Activated B cell treated with CpG ODN at 0.5 μM for 24 hours (primary cell): Measurements from ENCODE around the gene HS6ST3. TPM values are rescaled to one million over a fixed set of nuclear protein-coding genes. Genes with fewer than 3 reads are reported as not detected.

ENCODE experiments used
- ATAC-seq: fragments of 200-7000 bp; cut with Tn5 transposase; one replicate; pipeline ENCODE4 v1.10.0; 2021; ENCODE audit warnings: low read depth, mild to moderate bottlenecking, moderate library complexity
- CTCF ChIA-PET: fragments of 350-600 bp; sonication (Branson Sonifier 250); formaldehyde crosslinking; loops from one replicate; lab custom pipeline; 2021; ENCODE audit warnings: antibody characterized with exemption; lab: Charles Lee
- POLR2A ChIA-PET: fragments of 350-600 bp; sonication (Branson Sonifier 250); formaldehyde crosslinking; loops from one replicate; lab custom pipeline; 2021; ENCODE audit warnings: antibody characterized with exemption; lab: Charles Lee
- DNase-seq: peaks from one replicate; pipeline ENCODE4 v3.0.0; 2022
- H3K27ac Mint-ChIP-seq: one replicate; pipeline ENCODE4 v1.8.0; 2020; ENCODE audit warnings: mixed read lengths
- H3K27me3 Mint-ChIP-seq: one replicate; pipeline ENCODE4 v1.8.0; 2021; ENCODE audit warnings: mixed read lengths
- H3K36me3 Mint-ChIP-seq: one replicate; pipeline ENCODE4 v1.8.0; 2021; ENCODE audit warnings: low read depth, mixed read lengths
- H3K4me1 Mint-ChIP-seq: one replicate; pipeline ENCODE4 v1.8.0; 2021; ENCODE audit warnings: mixed read lengths
- H3K4me3 Mint-ChIP-seq: one replicate; pipeline ENCODE4 v1.8.0; 2020; ENCODE audit warnings: mild to moderate bottlenecking, mixed read lengths
- H3K9me3 Mint-ChIP-seq: one replicate; pipeline ENCODE4 v1.8.0; 2020; ENCODE audit warnings: mixed read lengths
- intact Hi-C: fragments of 100-400 bp; cut with micrococcal nuclease; formaldehyde crosslinking; loops from one replicate; pipeline ENCODE4 v1.15.1; 2024
- total RNA-seq: library from RNA; stranded (reverse); gene quantifications from 2 replicates; pipeline ENCODE4 v1.2.3, GENCODE V29; 2022
- TF ChIP-seq, protein P1 (sequence below): fragments of 200-600 bp; IDR thresholded peaks from one replicate; pipeline ENCODE4 v1.8.0; 2022; ENCODE audit warnings: antibody characterized with exemption, mild to moderate bottlenecking

HS6ST3 gene
- total RNA-seq, 1 donor from 2014 or later: not detected

DNA sequence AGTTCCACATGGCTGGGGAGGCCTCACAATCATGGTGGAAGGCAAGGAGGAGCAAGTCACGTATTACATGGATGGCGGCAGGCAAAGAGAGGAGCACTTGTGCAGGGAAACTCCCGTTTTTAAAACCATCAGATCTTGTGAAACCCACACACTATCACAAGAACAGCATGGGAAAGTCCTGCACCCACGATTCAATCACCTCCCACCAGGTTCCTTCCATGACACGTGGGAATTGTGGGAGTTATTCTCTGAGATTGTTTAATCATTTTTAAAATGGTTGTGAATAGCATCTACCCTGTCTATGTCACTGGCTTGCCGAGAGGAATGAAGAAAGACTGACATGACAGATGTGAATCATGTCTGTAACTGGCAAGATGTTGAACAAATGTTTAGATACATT lies 301.7 kb downstream of the HS6ST3 start:
- ChIA-PET POLR2A (no interaction called here), CTCF (no interaction called here)
- H3K27me3 Mint-ChIP-seq: no peaks in the 10 kb centered on the region
- H3K4me1 Mint-ChIP-seq: no peaks in the 10 kb centered on the region
- no peaks in the 10 kb centered on the region for H3K36me3 Mint-ChIP-seq
- no peak overlapping the region for H3K27ac Mint-ChIP-seq
- DNase-seq (no peak), ATAC-seq (no peak)
- no peak overlapping the region for H3K4me3 Mint-ChIP-seq
- H3K9me3 Mint-ChIP-seq: peaks cover 6% of the 10 kb centered on the region
- TF ChIP-seq, protein P1, sequence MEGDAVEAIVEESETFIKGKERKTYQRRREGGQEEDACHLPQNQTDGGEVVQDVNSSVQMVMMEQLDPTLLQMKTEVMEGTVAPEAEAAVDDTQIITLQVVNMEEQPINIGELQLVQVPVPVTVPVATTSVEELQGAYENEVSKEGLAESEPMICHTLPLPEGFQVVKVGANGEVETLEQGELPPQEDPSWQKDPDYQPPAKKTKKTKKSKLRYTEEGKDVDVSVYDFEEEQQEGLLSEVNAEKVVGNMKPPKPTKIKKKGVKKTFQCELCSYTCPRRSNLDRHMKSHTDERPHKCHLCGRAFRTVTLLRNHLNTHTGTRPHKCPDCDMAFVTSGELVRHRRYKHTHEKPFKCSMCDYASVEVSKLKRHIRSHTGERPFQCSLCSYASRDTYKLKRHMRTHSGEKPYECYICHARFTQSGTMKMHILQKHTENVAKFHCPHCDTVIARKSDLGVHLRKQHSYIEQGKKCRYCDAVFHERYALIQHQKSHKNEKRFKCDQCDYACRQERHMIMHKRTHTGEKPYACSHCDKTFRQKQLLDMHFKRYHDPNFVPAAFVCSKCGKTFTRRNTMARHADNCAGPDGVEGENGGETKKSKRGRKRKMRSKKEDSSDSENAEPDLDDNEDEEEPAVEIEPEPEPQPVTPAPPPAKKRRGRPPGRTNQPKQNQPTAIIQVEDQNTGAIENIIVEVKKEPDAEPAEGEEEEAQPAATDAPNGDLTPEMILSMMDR: no peak
- intact Hi-C loops: no loop called here

DNA sequence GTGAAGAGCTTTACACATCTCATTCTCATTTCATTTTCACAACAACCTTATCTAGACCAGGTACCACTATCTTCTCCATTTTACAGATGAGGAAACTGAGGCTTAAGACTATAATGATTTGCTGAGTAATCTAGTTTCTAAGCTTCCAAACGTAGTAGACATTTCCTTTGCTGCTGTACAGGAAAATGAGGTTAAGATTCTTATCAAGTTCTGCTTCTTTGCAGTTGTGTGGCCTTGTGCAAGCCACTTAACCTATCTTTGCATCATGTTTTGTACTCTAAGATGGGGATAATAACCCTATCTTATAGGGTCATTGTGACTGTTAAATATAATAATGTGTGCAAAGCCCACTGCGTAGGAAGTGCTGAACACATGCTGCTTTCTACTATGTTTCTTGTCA lies 307.9 kb downstream of the HS6ST3 start:
- Mint-ChIP-seq H3K27ac (no peak overlapping the region), H3K9me3 (peaks cover 2% of the 10 kb centered on the region), H3K36me3 (no peaks in the 10 kb centered on the region), H3K4me1 (no peaks in the 10 kb centered on the region), H3K4me3 (no peak overlapping the region), H3K27me3 (no peaks in the 10 kb centered on the region)
- ATAC-seq: no peak
- POLR2A ChIA-PET: no interaction called here
- CTCF ChIA-PET: no interaction called here
- DNase-seq: no peak
- intact Hi-C loops: no loop called here
- TF ChIP-seq, protein P1: no peak

DNA sequence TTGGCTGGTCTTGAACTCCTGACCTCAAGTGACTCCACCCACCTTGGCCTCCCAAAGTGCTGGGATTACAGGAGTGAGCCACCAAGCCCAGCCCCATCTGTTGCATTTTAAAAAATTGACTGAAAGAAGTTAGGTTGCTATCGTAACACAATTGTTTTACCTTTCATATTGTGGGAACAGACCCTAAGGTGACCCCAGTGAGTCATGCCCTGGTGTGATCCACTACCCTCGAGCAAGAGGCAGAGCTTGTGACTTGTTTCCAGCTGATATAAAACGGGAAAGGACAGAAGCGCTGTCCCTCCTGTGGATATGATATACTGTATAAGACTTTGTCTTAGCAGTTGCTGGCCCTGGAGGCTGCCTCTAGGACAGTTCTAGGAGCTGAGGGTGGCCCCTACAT lies 308.6 kb downstream of the HS6ST3 start:
- Mint-ChIP-seq H3K4me3 (no peak overlapping the region), H3K27ac (no peak overlapping the region), H3K27me3 (no peaks in the 10 kb centered on the region), H3K36me3 (no peaks in the 10 kb centered on the region), H3K4me1 (no peaks in the 10 kb centered on the region), H3K9me3 (peaks cover 2% of the 10 kb centered on the region)
- intact Hi-C loops: no loop called here
- TF ChIP-seq, protein P1: no peak
- DNase-seq: no peak
- no peak for ATAC-seq
- ChIA-PET POLR2A (no interaction called here), CTCF (no interaction called here)

DNA sequence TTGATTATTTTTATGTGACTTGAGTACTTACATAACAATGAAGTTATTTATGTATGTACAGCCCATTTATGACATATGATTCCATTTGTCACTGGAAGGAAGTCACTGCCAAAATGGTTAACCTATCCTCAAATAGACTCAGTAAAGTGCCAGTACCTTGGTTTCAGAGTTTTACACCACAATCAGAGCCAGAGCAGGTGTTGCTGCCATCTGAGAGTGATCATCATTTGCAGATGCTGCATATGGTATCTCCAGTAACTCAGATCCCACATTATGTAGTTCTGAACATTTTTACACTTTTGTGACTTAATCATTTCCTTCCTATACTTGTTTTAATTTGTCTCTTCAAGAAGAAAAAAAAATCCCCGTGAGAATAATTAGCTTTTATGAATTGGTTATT lies 313.3 kb downstream of the HS6ST3 start:
- DNase-seq (no peak), ATAC-seq (no peak)
- ChIA-PET POLR2A (no interaction called here), CTCF (no interaction called here)
- Mint-ChIP-seq H3K27me3 (no peaks in the 10 kb centered on the region), H3K36me3 (no peaks in the 10 kb centered on the region), H3K27ac (no peak overlapping the region), H3K4me3 (no peak overlapping the region), H3K4me1 (no peaks in the 10 kb centered on the region), H3K9me3 (no peaks in the 10 kb centered on the region)
- TF ChIP-seq, protein P1: no peak
- intact Hi-C loops: no loop called here

DNA sequence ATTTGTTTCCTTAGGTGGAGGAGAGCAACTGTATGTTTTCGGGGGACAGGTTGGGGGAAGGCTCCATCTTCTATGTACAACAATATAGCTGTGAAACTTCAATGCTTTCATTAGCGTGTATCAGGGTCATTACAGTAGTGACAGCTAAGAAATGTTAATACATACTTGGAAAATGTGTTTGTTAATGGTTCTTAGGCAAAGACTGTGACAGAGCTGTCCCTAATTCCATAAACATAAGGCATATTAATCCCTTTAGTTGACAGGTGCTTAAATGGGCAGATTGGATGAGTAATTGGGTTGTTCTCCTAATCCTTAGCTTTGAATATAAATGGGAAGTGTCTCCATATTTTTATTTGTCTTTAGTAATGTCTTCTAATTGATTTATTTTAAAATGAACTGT lies 313.7 kb downstream of the HS6ST3 start:
- DNase-seq: no peak
- POLR2A ChIA-PET: no interaction called here
- CTCF ChIA-PET: no interaction called here
- intact Hi-C loops: no loop called here
- no peak overlapping the region for H3K4me3 Mint-ChIP-seq
- H3K36me3 Mint-ChIP-seq: no peaks in the 10 kb centered on the region
- H3K27me3 Mint-ChIP-seq: no peaks in the 10 kb centered on the region
- no peak for ATAC-seq
- TF ChIP-seq, protein P1: no peak
- no peak overlapping the region for H3K27ac Mint-ChIP-seq
- H3K4me1 Mint-ChIP-seq: no peaks in the 10 kb centered on the region
- H3K9me3 Mint-ChIP-seq: no peaks in the 10 kb centered on the region
